ENCODE data around the gene NKAIN1.

Gene NKAIN1

GRCh38 chr1:31207569-31207968 lies 32.1 kb downstream of the NKAIN1 start:
- no peak overlapping the region for H3K4me3 ChIP-seq (ENCODE audit: low read depth, low read length)
- TF ChIP-seq, protein P1, sequence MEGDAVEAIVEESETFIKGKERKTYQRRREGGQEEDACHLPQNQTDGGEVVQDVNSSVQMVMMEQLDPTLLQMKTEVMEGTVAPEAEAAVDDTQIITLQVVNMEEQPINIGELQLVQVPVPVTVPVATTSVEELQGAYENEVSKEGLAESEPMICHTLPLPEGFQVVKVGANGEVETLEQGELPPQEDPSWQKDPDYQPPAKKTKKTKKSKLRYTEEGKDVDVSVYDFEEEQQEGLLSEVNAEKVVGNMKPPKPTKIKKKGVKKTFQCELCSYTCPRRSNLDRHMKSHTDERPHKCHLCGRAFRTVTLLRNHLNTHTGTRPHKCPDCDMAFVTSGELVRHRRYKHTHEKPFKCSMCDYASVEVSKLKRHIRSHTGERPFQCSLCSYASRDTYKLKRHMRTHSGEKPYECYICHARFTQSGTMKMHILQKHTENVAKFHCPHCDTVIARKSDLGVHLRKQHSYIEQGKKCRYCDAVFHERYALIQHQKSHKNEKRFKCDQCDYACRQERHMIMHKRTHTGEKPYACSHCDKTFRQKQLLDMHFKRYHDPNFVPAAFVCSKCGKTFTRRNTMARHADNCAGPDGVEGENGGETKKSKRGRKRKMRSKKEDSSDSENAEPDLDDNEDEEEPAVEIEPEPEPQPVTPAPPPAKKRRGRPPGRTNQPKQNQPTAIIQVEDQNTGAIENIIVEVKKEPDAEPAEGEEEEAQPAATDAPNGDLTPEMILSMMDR (IDR thresholded peaks at IDR 0.05; ENCODE audit: low read depth, low read length), result no peak

DNA sequence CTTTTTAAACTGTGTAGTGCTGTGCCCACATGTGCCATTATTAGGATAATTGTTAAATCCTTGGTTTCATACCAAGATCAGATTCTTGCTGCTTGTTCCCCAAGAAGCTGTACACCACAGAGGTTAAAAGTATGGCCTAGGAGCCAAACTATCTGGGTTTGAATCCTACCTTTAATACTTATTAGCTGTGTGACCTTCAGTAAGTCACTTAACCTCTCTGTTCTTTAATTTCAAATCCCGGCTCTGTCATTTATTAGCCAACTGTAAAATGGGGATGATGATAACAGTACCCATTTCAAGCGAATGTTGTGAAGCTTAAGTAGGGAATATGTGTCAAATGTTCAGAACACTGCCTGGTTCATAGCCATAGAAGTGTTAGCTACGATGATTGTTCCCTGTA lies 32.6 kb downstream of the NKAIN1 start:
- no peak overlapping the region for H3K4me3 ChIP-seq (ENCODE audit: low read depth, low read length)
- TF ChIP-seq, protein P1 (IDR thresholded peaks at IDR 0.05; ENCODE audit: low read depth, low read length), result no peak

DNA sequence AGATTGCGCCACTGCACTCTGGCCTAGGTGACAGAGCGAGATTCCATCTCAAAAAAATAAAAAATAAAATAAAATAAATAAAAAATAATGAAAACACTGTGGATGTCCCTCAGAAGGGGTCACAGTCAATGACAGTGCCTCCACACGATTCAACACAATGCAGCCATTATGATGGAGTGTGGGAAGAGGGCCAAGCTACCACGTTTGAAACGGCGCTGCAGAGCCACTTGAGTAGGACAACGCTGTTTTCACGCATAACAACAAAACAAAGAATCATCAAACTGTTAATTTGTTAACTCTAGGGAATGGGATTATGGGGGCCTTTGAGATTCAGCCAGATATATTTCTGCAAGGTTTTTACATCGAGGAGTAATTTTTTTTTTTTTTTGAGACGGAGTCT lies 36.5 kb downstream of the NKAIN1 start:
- no peak overlapping the region for H3K4me3 ChIP-seq (ENCODE audit: low read depth, low read length)
- TF ChIP-seq, protein P1 (IDR thresholded peaks at IDR 0.05; ENCODE audit: low read depth, low read length), result no peak

GRCh38 chr1:31201931-31202360 lies 37.7 kb downstream of the NKAIN1 start:
- TF ChIP-seq, protein P1 (IDR thresholded peaks at IDR 0.05; ENCODE audit: low read depth, low read length), result no peak
- no peak overlapping the region for H3K4me3 ChIP-seq (ENCODE audit: low read depth, low read length)

DNA sequence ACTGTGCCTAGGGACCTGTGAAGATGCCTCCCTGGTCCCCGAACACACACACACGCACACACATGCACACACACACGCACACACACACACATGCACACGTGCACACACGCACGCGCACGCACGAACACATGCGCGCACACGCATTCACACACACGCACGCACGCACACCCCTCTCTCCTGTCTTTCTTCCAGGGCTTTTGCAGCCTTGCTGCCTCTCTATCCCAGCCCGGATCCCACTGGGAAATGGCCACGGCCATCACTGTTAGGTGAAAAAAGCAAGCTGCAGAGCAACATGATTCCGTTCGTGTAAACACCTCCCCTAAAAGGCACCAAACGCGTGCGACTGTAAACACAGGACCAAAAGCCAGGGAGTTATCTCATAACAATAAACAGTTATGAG lies 39.7 kb downstream of the NKAIN1 start:
- TF ChIP-seq, protein P1 (IDR thresholded peaks at IDR 0.05; ENCODE audit: low read depth, low read length), result no peak
- no peak overlapping the region for H3K4me3 ChIP-seq (ENCODE audit: low read depth, low read length)

DNA sequence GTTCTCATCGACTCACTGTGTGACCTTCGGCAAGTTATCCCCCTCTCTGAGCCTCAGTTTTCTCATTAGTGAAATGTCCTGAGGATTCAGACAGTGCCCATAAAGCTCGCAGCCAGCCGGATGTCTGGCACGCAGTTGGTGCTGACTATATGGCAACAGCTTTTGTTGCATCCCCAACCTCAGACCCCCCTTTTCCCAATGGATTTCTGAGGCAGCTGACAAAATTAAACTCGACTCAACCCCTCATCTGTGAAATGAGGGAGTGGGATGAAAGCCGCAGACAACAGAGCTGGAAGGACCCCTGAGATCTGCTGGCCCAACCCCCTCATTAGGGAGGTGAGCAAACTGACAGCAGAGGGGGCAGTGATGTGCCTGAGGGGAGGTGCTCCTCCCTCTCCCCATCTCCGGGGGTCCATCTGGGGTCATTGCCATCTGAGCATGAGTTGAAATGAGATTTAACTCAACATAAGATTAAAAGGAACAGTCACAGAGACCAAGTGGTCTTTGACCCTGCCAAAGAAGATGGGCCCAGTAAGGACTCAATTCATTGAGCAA lies 40.4 kb downstream of the NKAIN1 start:
- TF ChIP-seq, protein P1 (IDR thresholded peaks at IDR 0.05; ENCODE audit: low read depth, low read length), result no peak
- no peak overlapping the region for H3K4me3 ChIP-seq (ENCODE audit: low read depth, low read length)

- no peak overlapping the region for H3K4me3 ChIP-seq (ENCODE audit: low read depth, low read length)
- TF ChIP-seq, protein P1 (IDR thresholded peaks at IDR 0.05; ENCODE audit: low read depth, low read length), result no peak
Measured at GRCh38 chr1:31198600-31198999, 41.1 kb downstream of the NKAIN1 start.
